Measurements from ENCODE around the gene KIF12. TPM values are rescaled to one million over a fixed set of nuclear protein-coding genes. Genes with fewer than 3 reads are reported as not detected.

Gene KIF12
- total and polyA plus RNA-seq, 2 of the 8 experiments (the other 6 are each of a cell fraction or from before 2014, with no cell fraction given) = 2.9 to 3.9 TPM

DNA sequence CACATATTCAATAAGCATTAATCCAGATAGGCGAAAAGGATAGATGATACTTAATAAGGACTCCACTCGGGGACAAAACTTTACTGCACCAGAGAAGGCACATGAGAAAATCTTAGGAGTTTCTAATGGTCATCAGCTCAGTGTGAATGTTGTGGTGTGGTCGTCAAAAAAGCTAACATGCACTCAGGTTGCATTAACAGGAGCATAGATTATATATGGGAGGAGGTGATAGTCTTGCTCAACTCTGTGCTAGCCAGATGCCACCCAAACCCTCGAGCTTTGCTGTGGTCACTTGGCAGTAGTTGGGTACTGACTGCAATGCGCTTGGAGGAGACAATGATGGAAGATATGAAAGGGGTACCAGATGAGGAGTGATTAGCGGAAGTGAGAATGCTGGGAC, 47.6 kb upstream of the KIF12 start:
- Histone ChIP-seq H4K20me1 (replicated peaks in 1 of 2; ENCODE audit: control insufficient read depth in 1 of 2, insufficient read depth in 2 of 2, low read length in 2 of 2) (no peaks in the 10 kb centered on the region), H3K4me2 (ENCODE audit: insufficient read depth in 1 of 2, low read depth in 2 of 2, low read length in 2 of 2) (no peak overlapping the region), H4K8ac (ENCODE audit: extremely low read depth, insufficient read depth, low read length) (no peak overlapping the region), H3K27me3 (replicated peaks in 1 of 4; ENCODE audit: control insufficient read depth in 3 of 4, extremely low read depth in 1 of 4, insufficient read depth in 3 of 4, low read length in 3 of 4) (peaks cover 0 to 5% (median 0%) of the 10 kb centered on the region in 4 experiments; a peak in 3 of 7 replicates), H3K9me3 (ENCODE audit: insufficient read depth in 2 of 2, low read depth in 1 of 2, low read length in 1 of 2) (no peaks in the 10 kb centered on the region), H2BK20ac (ENCODE audit: low read length) (no peak overlapping the region), H3K4me3 (ENCODE audit: extremely low read depth in 1 of 4, insufficient read depth in 2 of 4, low read depth in 3 of 4, low read length in 4 of 4) (no peak overlapping the region), H3K27ac (ENCODE audit: low read depth, low read length) (no peak overlapping the region), H3K36me3 (ENCODE audit: control insufficient read depth in 2 of 4, insufficient read depth in 4 of 4, low read length in 3 of 4) (no peaks in the 10 kb centered on the region), H2BK120ac (replicated peaks; ENCODE audit: low read depth, low read length) (no peak overlapping the region), H3K79me1 (ENCODE audit: low read depth, low read length) (no peaks in the 10 kb centered on the region; the same call in 1 of the 2 replicates), H2BK5ac (ENCODE audit: low read depth, low read length) (no peak overlapping the region), H3K79me2 (ENCODE audit: control insufficient read depth in 1 of 2, insufficient read depth in 2 of 2, low read length in 2 of 2) (no peaks in the 10 kb centered on the region), H3K56ac (replicated peaks; ENCODE audit: insufficient read length, low read depth, low read length) (no peak overlapping the region), H3K14ac (ENCODE audit: insufficient read length) (no peak overlapping the region), H3K23ac (ENCODE audit: insufficient read length) (no peak overlapping the region), H2BK12ac (ENCODE audit: low read depth, low read length) (no peak overlapping the region), H2AK5ac (ENCODE audit: low read depth, low read length) (no peak overlapping the region), H3K9ac (replicated peaks in 1 of 4; ENCODE audit: extremely low read depth in 1 of 4, low read depth in 3 of 4, low read length in 3 of 4) (no peak overlapping the region), H3K23me2 (ENCODE audit: low read depth, low read length) (0 out of 2 replicates have a peak, but pooled peaks cover 1% of the 10 kb centered on the region), H2AFZ (ENCODE audit: low read length) (no peak overlapping the region), H4K5ac (ENCODE audit: insufficient read length, low read depth, low read length) (no peak overlapping the region), H3K18ac (ENCODE audit: extremely low read depth, low read length) (no peak overlapping the region), H2BK15ac (ENCODE audit: low read length) (no peak overlapping the region), H3K4me1 (replicated peaks in 1 of 4; ENCODE audit: control insufficient read depth in 3 of 4, insufficient read depth in 4 of 4, low read length in 3 of 4) (no peaks in the 10 kb centered on the region), H3K4ac (replicated peaks; ENCODE audit: insufficient read length, low read depth, low read length) (no peak overlapping the region), H4K91ac (replicated peaks; ENCODE audit: insufficient read length, low read length) (no peak overlapping the region)
- CTCF ChIA-PET (ENCODE audit: partially characterized antibody) = interaction anchor here (1.3 to 5.2 kb wide), 6 partner anchors 8 to 64 kb away, joined by 4 to 31 read pairs (median 6); partner anchors contain the start of gene COL27A1
- FAIRE-seq = no peak
- POLR2A ChIA-PET (ENCODE audit: partially characterized antibody) = interaction anchor here (1.1 kb wide), 1 partner anchor 8 kb away, joined by 3 read pairs; the partner anchor contains the start of gene COL27A1
- DNase-seq (ENCODE audit: low read depth in 1 of 2, low spot score in 2 of 2) = no peak
- WGBS, 2 experiments (ENCODE audit: extremely low coverage in 1 of 2, insufficient coverage in 1 of 2, insufficient read length in 1 of 2, insufficient replicate concordance in 2 of 2, low coverage in 1 of 2, low lambda C conversion rate in 2 of 2, missing lambda C conversion rate in 1 of 2) = 90% methylated on average over 6 of the region's 6 CpGs; no CpG with 5 or more reads in 1 of the 2 experiments
- TF ChIP-seq SP2 (IDR thresholded peaks at IDR 0.05; ENCODE audit: low read length) (no peak), NANOG (IDR thresholded peaks at IDR 0.05; ENCODE audit: insufficient read depth, low read depth, low read length, poor library complexity, severe bottlenecking) (no peak), SIRT6 (IDR thresholded peaks at IDR 0.05; ENCODE audit: low read length) (no peak), BACH1 (IDR thresholded peaks at IDR 0.05; ENCODE audit: low read length) (no peak), CBX5 (IDR thresholded peaks at IDR 0.05; ENCODE audit: low read depth, low read length) (no peak), TCF12 (IDR thresholded peaks at IDR 0.05; ENCODE audit: low read depth, low read length) (no peak), SIN3A (conservative IDR thresholded peaks at IDR 0.05 in 1 of 2, IDR thresholded peaks at IDR 0.05 in 1 of 2; ENCODE audit: low read depth in 1 of 2, low read length in 2 of 2) (no peak), RAD21 (IDR thresholded peaks at IDR 0.05 in 1 of 2, conservative IDR thresholded peaks at IDR 0.05 in 1 of 2; ENCODE audit: low read depth in 2 of 2, low read length in 2 of 2) (no peak)
- TF ChIP-seq, protein P1, sequence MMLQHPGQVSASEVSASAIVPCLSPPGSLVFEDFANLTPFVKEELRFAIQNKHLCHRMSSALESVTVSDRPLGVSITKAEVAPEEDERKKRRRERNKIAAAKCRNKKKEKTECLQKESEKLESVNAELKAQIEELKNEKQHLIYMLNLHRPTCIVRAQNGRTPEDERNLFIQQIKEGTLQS (IDR thresholded peaks at IDR 0.05; ENCODE audit: insufficient read depth, low read depth, low read length) = no peak
- TF ChIP-seq, protein P2, sequence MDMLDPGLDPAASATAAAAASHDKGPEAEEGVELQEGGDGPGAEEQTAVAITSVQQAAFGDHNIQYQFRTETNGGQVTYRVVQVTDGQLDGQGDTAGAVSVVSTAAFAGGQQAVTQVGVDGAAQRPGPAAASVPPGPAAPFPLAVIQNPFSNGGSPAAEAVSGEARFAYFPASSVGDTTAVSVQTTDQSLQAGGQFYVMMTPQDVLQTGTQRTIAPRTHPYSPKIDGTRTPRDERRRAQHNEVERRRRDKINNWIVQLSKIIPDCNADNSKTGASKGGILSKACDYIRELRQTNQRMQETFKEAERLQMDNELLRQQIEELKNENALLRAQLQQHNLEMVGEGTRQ (IDR thresholded peaks at IDR 0.05; ENCODE audit: low read length) = no peak
- TF ChIP-seq, protein P3, sequence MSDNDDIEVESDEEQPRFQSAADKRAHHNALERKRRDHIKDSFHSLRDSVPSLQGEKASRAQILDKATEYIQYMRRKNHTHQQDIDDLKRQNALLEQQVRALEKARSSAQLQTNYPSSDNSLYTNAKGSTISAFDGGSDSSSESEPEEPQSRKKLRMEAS (IDR thresholded peaks at IDR 0.05) = no peak

Measured in H1 (cell line).